Spinal cord (tissue), 10 donors: Measurements from ENCODE around the gene HOXC11. TPM values are rescaled to one million over a fixed set of nuclear protein-coding genes. Genes with fewer than 3 reads are reported as not detected.

ENCODE experiments used
- DNase-seq, 6 donors: peaks; one replicate each; pipeline versions ENCODE4 v3.0.0 to v3.0.0-alpha.2; 2013 to 2015; ENCODE audit warnings: low spot score in 6 of 6, low read depth in 4 of 6
- H3K27ac ChIP-seq: one replicate; pipeline ENCODE4 v1.5.1; 2013; ENCODE audit warnings: low read depth, low read length, control low read depth
- H3K27me3 ChIP-seq: one replicate; pipeline ENCODE4 v1.6.1; 2013; ENCODE audit warnings: low read length; ENCODE audit not compliant: control insufficient read depth, insufficient read depth
- H3K36me3 ChIP-seq: one replicate; pipeline ENCODE4 v1.6.1; 2013; ENCODE audit warnings: low read length; ENCODE audit not compliant: control insufficient read depth, insufficient read depth
- H3K4me1 ChIP-seq: one replicate; pipeline ENCODE4 v1.6.1; 2013; ENCODE audit warnings: low read length; ENCODE audit not compliant: control insufficient read depth, insufficient read depth
- H3K4me3 ChIP-seq: one replicate; pipeline ENCODE4 v1.5.1; 2013; ENCODE audit warnings: low read depth, low read length, control low read depth
- H3K9me3 ChIP-seq: one replicate; pipeline ENCODE4 v1.6.1; 2013; ENCODE audit warnings: low read length; ENCODE audit not compliant: control insufficient read depth, insufficient read depth
- WGBS: methylation state at CpG from one replicate; pipeline ENCODE4 v1.1.5; 2013; ENCODE audit warnings: missing lambda C conversion rate; ENCODE audit not compliant: insufficient coverage; 5-methylcytosine and 5-hydroxymethylcytosine counted together
- polyA plus RNA-seq, 2 donors: library from polyadenylated mRNA; unstranded; fragments of 120-200 nt; gene quantifications; one replicate each; pipeline ENCODE4 v1.2.1, GENCODE V29; 2013; ENCODE audit not compliant: insufficient read length in 2 of 2
- total RNA-seq, 2 donors: library from RNA; depleted of rRNA in 1 of 2; stranded (reverse); fragments of 120-200 nt in 1 of 2; fragments of >200 nt in 1 of 2; gene quantifications; one replicate each; pipeline versions ENCODE4 v1.2.3 to v1.2.4, GENCODE V29; 2013 to 2014
- donor health status: healthy.

Gene HOXC11
- total and polyA plus RNA-seq, 4 donors = 1.5 TPM; not detected in 3

DNA sequence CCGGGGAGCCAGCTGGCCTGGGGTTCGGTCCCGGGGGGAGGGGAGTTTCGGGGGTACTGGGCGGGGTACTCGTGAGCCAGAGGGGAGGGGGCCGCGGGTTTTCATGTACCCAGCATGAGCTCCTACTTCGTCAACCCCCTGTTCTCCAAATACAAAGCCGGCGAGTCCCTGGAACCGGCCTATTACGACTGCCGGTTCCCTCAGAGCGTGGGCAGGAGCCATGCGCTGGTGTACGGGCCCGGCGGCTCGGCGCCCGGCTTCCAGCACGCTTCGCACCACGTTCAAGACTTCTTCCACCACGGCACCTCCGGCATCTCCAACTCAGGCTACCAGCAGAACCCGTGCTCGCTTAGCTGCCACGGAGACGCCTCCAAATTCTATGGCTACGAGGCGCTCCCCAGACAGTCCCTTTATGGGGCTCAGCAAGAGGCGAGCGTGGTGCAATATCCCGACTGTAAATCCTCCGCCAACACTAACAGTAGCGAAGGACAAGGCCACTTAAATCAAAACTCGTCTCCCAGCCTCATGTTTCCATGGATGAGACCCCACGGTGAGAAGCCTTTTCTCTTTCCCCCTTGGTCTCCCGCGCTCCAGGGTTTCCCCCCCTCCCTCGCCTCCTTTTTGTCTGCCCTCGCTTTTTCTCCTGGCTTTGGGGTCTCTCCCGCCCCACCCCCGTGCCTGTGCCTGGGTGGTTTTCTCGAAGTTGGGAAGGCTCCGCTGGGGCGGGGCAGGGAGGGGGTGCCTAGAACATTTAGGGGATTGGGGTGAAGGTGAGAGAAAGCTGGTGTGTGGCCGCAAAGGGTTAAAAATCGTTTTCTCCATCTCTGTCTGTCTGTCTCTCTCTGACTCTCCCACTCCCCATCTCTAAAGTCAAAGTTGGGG is 36.5 kb downstream of the HOXC11 start:
- Histone ChIP-seq H3K27ac (peak overlapping the region; percentile 95), H3K4me3 (peak overlapping the region; percentile 70), H3K27me3 (peaks cover 8% of the 10 kb centered on the region), H3K9me3 (no peaks in the 10 kb centered on the region), H3K36me3 (peaks cover 3% of the 10 kb centered on the region), H3K4me1 (peaks cover 75% of the 10 kb centered on the region)
- peak in 1 of 6 donors; percentile 72 for DNase-seq
- WGBS = under 1% methylated on average over 37 of the region's 51 CpGs

DNA sequence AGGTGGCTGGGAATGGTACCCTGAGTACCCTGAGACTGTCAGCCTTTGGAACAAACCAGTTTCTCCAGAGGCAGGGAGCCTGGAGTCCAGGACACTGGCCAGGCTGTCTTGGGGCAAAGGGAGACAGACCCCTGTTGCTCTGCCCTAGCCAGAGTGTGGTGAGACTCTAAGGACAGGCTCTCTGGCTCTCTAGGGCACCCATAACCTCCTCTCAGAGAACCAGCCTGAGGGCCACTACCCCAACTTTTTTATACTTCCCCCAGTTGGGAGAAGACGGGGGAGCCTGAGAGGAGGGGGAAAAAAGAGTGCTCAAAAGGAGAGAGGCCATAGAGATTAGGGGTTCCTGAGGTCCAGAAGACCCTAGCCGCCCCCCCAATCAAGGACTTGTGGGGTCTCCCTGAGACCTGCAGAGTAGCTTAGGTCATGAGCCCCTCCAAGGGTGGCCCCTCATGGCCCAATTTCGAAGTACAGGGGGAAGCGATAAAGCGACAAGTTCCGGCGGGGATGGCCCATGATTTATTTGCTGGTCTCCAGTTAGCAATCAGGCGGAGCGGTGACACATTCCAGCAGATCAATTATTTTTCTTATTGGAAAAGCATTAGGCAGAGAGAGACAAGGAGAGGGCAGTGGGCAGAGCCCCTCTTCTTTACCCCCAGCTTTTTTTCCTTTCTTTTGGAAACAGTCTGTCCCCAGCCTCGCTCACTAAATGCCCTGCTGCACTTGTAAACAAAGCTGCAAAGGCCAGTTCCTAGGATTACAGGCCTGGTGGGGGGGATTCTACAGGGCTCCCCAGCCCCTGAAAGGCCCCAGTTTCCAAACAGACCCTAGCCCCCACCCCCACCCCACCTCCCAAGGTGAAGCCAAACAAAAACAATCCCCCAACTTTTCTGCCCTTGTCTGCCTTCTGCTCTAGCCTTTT is 37.4 kb downstream of the HOXC11 start:
- WGBS = 16% methylated on average over 3 of the region's 10 CpGs
- Histone ChIP-seq H3K27ac (peak overlapping the region; percentile 95), H3K4me3 (peak overlapping the region; percentile 70), H3K36me3 (no peaks in the 10 kb centered on the region), H3K4me1 (peaks cover 75% of the 10 kb centered on the region), H3K27me3 (peaks cover 5% of the 10 kb centered on the region), H3K9me3 (no peaks in the 10 kb centered on the region)
- DNase-seq = no peak

- Histone ChIP-seq H3K9me3 (no peaks in the 10 kb centered on the region), H3K27me3 (peaks cover 2% of the 10 kb centered on the region), H3K4me3 (peak overlapping the region; percentile 70), H3K36me3 (no peaks in the 10 kb centered on the region), H3K27ac (peak overlapping the region; percentile 95), H3K4me1 (peaks cover 75% of the 10 kb centered on the region)
- WGBS = 10% methylated on average over 9 of the region's 17 CpGs
- DNase-seq = no peak
Observed at GRCh38 chr12:54010972-54011664, 38.2 kb downstream of the HOXC11 start.

DNA sequence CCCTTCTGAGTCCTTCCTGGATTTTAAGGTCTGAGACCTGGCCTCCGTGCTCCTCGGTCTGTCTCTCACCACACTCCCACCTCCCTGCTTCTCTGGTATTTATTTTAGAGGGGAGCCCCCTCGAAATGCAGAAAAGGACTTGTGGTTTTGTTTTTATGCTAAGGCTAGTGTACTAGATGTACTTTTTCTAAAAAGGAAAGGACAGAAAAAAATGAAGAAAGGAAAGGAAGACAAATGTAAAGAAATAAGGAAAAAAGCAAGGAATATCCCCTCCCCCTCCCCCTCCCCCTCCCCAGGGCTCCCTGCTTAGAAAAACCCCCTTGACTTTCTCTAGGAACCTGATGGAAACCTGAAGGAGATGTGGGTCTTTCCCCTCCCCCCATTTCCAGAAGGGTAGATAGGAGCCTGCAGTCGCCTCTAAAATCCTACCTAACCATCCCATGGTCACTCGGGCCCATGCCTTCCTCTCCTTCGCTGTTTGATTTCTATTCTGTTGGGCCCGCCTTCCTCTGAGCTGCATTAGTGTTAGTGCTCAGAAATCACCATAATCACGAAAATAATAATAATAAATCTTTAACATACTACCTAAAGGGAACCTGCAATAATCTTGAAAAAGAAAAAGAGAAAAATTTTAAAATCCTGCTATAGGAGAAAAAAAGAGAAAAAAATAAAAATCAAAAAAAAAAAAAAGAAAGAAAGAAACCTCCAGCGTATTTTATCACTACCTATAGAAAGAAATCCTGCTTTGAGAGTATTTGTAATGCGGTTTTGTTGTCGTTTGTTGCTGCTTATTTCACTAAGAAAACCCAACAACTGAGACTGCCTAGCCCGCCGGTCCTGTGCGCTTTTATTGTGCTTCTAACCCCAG is 39.0 kb downstream of the HOXC11 start:
- Histone ChIP-seq H3K36me3 (no peaks in the 10 kb centered on the region), H3K4me1 (peaks cover 72% of the 10 kb centered on the region), H3K27me3 (peaks cover 2% of the 10 kb centered on the region), H3K9me3 (no peaks in the 10 kb centered on the region), H3K27ac (peak overlapping the region; percentile 100), H3K4me3 (peak overlapping the region; percentile 70)
- WGBS = 40% methylated on average over 2 of the region's 14 CpGs
- DNase-seq = no peak

- peak overlapping the region; percentile 100 for H3K27ac ChIP-seq
Observed at GRCh38 chr12:54012631-54013409, 39.9 kb downstream of the HOXC11 start.

GRCh38 chr12:54014377-54015017 is 41.6 kb downstream of the HOXC11 start:
- peak overlapping the region; percentile 100 for H3K27ac ChIP-seq
- 7% methylated on average over 16 of the region's 36 CpGs for WGBS

More at GRCh38 chr12:54012631-54013409, 39.9 kb downstream of the HOXC11 start:
- H3K4me1 ChIP-seq = peaks cover 74% of the 10 kb centered on the region
- no peaks in the 10 kb centered on the region for H3K9me3 ChIP-seq
- no peak for DNase-seq
- H3K36me3 ChIP-seq = no peaks in the 10 kb centered on the region
- H3K27me3 ChIP-seq = peaks cover 2% of the 10 kb centered on the region
- H3K4me3 ChIP-seq = no peak overlapping the region
- WGBS = 67% methylated on average over 1 of the region's 6 CpGs

DNA sequence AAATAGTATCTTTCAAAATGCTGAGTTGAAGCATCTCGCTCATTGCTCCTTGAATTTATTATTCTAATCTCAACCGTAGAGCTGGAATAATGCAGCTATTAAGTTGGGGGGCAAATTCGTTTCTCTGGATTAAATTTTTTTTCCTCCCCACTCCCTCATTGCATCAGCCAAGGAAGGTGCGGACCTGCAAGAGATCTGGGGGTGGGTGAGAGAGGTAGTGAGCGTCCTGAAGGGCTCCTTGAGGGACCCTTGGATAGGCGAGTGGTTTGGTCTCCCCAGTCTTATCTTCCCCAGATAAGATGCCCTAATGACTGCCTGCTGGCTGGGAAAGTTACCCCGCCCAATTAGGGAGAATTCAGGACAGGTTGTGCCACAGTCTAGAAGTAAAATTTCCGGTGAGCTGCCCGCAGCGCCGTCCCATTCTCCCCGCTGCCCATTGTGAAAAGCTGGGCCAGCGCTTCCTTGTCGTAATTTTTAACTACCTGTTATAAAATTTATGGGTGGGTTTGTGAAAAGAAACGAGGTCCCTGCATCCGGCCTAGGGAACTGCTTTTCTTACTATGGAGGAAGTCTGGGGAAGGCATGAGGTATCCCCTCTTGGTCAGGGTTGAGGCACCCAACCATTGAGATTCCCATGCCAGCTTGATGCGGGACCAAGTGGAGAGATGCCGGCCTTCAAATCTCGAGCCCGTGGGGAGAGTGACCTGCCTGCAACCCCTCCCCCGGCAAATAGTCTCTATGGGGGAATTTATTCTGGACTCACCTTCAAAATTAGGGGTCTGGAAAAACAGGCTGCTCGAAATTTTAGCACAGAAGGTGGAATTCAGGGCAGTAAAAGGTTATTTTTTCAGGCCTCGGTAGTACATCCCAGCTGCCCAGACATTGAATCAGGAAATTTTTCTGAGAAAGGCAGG is 42.3 kb downstream of the HOXC11 start:
- DNase-seq = peak in 1 of 6 donors; percentile 69
- Histone ChIP-seq H3K27me3 (peaks cover 2% of the 10 kb centered on the region), H3K4me3 (peak overlapping the region; percentile 47), H3K4me1 (peaks cover 76% of the 10 kb centered on the region), H3K27ac (peak overlapping the region; percentile 100), H3K9me3 (no peaks in the 10 kb centered on the region), H3K36me3 (no peaks in the 10 kb centered on the region)
- 40% methylated on average over 7 of the region's 23 CpGs for WGBS

More at GRCh38 chr12:54014377-54015017, 41.6 kb downstream of the HOXC11 start:
- no peak for DNase-seq
- H3K36me3 ChIP-seq = no peaks in the 10 kb centered on the region
- peak overlapping the region; percentile 47 for H3K4me3 ChIP-seq
- peaks cover 76% of the 10 kb centered on the region for H3K4me1 ChIP-seq
- no peaks in the 10 kb centered on the region for H3K9me3 ChIP-seq
- peaks cover 2% of the 10 kb centered on the region for H3K27me3 ChIP-seq
